HG03457 (cell line): ENCODE data around the gene RACGAP1.

Source experiments
- ATAC-seq: cut with Tn5 transposase; IDR thresholded peaks from one replicate; pipeline ENCODE4 v1.9.1; 2021; ENCODE audit warnings: moderate number of reproducible peaks; ENCODE audit not compliant: unreplicated experiment

RACGAP1 gene, protein sequence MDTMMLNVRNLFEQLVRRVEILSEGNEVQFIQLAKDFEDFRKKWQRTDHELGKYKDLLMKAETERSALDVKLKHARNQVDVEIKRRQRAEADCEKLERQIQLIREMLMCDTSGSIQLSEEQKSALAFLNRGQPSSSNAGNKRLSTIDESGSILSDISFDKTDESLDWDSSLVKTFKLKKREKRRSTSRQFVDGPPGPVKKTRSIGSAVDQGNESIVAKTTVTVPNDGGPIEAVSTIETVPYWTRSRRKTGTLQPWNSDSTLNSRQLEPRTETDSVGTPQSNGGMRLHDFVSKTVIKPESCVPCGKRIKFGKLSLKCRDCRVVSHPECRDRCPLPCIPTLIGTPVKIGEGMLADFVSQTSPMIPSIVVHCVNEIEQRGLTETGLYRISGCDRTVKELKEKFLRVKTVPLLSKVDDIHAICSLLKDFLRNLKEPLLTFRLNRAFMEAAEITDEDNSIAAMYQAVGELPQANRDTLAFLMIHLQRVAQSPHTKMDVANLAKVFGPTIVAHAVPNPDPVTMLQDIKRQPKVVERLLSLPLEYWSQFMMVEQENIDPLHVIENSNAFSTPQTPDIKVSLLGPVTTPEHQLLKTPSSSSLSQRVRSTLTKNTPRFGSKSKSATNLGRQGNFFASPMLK

DNA sequence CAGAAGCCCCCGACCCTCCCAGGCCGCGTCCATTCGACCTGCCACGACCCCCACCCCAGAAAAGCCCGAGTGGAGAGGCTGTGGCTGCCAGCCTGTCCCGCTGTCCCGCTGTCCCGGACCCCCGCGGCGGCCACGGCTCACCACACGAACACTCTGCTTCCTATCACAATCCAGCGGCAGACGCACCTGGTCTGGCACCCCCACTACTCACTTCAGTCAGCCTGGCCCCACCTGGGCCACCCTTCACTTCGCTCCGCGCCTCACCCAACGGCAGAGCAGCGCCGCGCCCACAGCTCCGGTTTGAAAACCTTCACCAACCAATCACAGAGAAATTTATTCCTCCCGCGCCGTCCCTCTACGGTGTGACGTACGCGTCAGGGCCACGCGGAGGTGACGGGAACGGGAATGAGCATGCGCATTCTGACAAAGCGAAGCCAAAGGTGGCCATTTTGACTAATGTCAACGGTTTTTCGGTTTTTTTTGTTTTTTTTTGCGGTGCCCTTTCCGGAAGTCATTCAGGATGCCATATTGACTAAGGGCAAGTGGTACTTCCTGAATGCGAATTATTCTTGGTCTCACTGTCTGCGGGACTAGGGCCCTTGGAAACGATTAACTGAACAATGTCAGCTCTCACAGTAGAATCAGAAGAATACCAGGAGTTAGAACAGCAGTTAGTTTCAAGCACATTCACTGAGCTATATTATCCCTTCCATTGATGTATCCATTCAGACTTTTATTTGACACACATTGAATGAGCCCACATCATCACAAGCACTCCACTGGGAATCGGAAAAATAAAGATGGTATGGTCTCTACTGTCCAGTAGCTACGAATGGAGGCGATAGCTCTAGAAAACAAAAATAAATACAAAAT lies at the start of gene RACGAP1:
Gene RACGAP1 (minus strand): TSS at position 308 of the 873 bp plus-strand sequence. CDS start 8,779 bp downstream, outside the sequence.
- peak; percentile 93 for ATAC-seq

DNA sequence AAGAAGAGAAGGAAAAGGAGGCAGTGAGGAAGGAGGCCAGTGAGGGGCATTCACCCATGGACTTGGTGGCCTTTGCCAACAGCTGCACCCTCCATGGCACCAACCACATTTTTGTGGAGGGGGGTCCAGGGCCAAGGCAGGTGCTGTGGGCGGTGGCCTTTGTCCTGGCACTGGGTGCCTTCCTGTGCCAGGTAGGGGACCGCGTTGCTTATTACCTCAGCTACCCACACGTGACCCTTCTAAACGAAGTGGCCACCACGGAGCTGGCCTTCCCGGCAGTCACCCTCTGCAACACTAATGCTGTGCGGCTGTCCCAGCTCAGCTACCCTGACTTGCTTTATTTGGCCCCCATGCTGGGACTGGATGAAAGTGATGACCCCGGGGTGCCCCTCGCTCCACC lies 48.4 kb upstream of the RACGAP1 start:
- no peak for ATAC-seq

DNA sequence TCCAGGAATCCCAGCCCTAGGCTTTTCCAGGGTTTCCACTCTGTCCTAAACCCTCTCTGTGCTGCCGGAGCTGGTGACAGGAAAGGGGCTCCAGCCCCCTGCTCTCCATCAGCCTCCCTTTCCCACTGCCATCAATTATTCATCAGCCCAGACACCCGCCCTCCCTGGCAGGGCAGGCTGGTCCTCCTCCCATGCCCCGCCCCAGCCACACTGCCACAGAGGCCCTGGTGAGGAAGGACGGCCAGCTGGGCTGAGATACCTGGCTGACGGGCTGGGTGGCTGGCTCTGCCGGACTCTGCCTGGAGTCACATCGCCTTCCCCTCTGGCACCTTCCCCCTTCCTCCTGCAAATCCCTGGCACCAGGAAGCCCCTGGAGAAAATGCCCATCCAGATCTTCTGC lies 47.9 kb upstream of the RACGAP1 start:
- ATAC-seq = no peak

DNA sequence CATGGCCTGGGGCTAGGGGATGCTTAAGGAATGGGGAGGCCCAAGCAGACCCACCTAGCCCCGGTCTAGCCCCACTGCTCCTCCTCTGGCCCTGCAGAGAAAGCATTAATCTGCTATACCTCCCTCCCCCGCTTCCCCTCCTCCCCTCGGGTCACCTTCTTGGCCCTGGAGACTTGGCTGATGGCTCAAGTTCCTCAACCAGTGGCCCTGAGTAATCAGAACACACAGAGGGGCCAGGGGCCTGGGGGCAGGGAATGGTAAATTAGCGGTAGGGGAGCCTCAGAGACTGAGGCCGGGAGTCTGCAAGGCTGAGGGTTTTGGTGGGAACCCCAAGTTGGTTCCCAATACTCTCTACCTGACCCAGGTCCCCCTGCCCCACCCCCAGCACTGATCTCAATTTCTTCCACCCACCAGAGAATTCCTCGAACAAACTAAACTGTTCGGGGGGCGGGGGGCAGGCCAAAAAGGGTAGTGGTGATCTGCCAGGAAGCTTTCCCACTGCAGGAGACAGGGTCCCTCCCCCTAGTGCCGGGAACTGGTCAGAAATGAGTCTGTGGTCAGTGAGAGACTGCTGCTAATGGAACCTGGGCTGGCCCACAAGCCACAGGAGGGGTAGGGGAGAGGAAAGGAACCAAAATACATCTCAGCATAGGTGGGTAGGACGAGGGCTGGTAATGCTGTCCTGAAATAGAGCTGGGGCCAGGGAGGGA lies 47.1 kb upstream of the RACGAP1 start:
- ATAC-seq = no peak

DNA sequence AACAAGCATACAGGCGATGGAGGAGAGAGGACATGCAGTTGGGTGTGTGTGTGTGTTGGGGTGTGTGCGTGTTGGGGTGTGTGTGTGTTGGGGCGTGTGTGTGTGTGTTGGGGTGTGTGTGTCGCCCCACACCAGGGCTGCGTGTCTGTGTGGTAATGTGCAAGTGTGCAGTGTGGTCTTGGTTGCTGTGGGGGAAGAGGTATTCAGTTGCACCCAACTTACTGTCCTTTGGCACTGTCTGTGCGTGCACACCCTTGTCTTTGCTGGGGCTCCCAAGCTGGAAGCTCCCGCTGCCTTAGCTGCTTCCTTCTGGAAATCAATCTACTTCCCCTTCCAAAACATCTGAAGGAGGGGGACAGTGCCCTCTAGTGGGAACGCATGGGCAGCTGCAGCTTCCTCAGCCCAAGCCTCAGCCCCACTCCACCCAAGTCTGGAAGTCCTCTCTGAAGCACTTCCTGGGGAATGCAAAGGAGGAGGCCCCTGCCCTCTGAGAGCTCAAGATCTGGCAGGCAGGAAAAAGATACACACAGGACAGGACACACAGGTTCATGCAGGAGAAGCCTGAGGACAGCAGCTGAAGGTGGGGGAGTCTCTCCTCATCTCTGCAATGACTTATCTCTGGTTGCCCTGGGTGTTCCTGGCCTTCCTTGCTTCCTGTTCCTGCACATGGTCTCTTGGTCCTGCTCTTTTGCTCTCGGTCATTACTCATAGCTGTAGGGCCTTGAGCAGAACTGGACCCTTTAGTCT lies 45.2 kb upstream of the RACGAP1 start:
- no peak for ATAC-seq

DNA sequence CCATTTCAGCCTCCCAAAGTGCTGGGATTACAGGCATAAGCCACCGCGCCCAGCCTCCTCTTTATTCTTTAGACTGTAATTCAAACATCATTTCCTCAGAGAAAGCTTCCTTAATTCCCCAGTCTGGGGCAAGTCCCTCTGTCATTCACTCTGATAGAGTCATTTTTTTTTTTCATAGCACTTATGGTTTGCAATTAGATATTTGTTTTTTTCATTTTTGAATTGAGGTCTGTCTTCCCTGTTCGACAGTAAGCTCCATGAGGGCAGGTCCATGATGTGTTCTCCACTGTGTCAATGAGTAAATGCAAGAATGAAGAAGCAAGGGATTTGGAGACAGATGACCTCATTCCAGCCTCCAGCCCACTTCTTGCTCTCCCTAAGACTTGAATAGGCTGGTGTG lies 44.2 kb upstream of the RACGAP1 start:
- ATAC-seq = no peak

DNA sequence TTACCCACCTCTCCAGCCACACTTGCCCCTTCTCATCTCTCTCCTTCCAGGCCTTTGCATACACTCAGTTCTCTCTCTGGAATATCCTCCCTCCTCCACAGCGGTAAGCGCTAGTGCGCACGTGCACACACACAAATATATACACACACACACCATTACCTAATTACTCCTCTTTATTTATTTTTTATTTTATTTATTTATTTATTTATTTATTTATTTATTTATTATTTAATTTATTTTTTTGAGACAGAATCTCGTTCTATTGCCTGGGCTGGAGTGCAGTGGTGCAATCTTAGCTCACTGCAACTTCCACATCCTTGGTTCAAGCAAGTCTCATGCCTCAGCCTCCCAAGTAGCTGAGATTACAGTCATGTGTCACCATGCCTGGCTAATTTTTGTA lies 43.8 kb upstream of the RACGAP1 start:
- no peak for ATAC-seq

DNA sequence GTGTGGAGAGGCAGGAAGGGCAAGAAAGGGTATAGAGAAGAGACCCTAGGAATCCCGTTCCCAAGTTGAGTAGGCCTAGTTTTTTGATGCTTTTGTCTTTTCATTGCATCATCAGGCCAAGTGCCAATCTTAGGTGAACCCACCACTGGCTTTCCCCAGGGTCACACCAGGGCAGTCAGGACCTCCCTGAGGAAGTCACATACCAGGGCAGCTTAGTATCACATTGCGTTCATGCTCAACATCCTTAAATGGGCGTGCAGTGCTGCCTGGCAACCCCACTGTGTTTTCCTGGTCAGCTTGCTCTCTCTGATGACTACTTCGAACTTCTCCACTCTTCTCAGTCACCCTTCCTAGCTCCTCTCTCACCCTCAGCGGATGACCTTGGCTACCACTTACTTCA lies 41.1 kb upstream of the RACGAP1 start:
- no peak for ATAC-seq

DNA sequence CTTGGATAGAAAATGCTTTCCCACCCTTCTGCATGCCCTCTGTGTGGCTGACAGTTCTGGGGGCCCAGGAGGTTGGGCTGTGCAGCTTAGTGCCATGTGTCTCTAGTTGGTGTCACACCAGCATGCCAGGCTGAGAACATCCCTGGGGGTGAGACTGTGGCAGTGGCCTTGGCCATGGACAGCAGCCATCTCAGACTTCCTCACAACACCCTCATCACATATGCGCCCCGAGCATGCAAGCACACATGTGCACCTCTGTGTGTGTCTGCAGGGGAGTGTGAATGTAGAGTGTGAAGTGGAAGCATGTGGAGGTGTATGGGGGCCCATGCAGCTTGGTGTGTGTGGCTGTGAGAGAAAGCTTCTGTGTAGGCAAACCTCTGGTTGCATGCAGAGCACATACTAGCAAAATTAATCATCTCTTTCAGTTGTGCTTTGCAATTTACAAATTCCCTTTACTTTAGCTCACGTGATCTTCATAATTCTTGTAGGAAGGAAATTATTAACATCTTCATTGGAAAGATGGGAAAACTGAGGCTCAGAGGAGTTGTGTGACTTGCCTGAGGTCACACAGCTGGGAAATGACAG lies 40.5 kb upstream of the RACGAP1 start:
- no peak for ATAC-seq

DNA sequence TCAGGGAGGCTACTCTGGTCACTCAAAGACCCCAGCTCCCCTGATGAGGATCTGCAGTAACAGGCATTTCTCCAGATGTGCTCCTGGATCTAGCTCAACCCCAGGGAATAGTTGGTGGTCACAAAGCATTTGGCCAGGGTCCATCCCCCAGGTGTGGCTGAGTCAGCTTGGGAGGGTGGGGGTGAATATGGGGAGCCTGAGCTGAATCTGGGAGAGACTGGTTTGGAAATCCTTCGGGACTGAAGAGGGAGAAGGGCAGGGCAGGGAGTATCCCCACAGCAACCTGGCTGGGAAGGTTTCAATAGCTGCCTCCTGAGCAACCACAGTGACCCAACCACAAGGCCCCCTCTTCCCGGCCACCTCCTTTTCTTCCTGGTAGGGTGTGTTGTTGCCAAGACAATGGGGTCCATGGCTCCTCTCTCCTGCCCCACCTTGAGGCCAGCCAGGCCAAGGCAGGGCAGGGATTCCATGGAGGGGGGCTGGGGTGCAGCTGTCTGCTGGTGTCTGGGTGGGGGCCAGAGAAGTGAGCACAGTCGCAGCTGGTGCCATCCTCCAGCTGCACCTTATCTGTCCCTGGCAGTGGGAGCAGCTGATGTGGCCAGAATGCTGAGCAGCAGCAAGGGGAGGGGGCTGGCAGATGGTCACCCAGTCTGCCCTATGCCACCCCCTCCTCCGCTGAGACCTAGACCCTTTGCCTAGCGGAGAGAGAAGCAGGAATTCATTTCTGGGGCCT lies 37.6 kb upstream of the RACGAP1 start:
- ATAC-seq = no peak

DNA sequence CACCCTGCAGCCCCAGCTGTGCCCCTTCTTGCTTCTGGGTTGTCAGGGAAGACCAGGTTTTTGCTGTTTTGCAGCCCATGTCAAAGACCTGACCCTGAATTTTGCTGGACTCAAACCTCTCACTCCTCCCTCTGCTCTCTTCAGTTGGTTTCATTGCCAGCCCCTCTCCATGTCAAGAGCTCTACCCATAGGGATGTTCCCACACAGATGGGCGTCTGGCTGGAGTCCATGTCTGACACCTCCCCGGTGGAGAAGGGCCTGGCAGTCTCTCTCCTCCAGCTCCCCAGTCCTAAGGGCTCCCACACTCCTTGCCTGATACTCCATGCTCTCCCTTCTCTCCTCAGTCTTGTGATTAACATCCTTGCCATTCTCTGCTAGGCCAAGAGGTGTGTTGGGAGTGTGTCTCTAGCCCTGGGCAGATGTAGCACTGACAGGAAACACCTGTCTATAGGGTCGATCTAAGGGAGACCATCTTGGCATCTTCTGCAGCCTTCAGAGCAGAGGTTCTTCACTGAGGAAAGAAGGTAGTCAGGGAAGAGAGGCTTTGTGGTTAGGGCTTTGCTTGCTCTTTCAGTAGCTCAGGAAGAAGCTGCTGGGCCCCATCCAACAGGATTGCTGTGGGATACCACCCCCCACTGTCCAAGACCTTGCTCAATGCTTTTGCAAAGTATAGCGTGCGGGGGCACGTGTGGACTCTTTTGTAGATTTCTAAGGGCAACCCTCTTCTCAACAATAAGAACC lies 36.8 kb upstream of the RACGAP1 start:
- no peak for ATAC-seq

DNA sequence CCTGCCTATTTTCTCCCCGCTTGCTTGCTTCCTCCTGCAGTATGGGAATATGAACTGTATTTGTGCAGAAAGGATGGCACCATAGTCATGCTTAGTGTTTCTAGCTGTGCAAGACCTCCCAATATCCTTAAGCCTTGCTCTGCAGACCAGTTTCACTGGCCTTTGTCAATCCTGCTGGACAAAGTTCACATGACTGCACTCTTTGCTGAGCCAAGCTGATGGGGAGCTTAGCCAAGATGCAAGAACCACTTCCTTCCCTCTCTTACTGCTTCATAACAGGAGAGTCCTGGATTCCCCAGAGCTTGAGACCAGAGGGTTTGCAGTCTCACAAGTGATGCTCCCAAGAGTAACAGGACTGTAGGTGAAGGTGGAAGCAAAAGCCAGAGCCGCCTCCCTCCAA lies 35.9 kb upstream of the RACGAP1 start:
- ATAC-seq = no peak

DNA sequence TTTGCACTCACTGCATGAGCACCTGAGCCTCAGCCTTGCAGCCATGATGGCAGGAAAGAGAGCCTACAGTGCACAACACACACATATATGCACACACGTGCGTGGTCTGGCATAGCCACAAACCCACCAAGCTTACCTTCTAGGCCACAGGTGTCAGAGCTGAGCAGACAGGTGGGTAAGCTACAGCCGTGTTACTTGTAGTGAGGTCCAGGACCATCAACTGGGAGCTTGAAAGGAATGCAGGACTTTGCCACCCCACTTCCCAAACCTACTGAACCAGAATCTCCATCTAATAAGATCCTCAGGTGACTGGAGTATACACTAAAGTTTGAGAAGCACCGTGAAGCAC lies 34.8 kb upstream of the RACGAP1 start:
- no peak for ATAC-seq

DNA sequence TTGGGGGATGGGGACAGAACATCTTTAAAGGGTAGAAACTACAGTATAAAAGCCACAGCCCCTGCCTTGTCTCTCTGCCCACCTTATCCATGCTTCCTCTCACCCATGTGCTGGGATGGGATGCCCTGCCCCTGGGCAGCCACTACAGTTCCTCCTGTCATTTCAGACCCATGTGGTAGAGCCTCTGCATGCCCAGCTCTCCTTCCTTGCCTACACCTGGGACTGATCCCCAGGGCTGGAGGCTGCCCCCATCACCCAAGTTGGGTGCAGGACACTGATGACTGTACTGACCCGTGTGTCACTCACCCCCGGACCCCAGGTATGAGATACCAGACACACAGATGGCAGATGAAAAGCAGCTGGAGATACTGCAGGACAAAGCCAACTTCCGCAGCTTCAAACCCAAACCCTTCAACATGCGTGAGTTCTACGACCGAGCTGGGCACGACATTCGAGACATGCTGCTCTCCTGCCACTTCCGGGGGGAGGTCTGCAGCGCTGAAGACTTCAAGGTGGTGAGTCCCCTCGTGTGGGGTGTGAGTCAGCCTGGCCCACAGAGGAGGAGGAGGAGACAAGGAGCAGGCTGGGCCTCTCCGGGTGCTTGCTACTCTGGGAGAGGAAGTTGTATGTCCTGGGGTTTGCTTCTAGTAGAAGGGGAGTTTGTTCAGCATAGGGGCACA lies 34.3 kb upstream of the RACGAP1 start:
- ATAC-seq = no peak

DNA sequence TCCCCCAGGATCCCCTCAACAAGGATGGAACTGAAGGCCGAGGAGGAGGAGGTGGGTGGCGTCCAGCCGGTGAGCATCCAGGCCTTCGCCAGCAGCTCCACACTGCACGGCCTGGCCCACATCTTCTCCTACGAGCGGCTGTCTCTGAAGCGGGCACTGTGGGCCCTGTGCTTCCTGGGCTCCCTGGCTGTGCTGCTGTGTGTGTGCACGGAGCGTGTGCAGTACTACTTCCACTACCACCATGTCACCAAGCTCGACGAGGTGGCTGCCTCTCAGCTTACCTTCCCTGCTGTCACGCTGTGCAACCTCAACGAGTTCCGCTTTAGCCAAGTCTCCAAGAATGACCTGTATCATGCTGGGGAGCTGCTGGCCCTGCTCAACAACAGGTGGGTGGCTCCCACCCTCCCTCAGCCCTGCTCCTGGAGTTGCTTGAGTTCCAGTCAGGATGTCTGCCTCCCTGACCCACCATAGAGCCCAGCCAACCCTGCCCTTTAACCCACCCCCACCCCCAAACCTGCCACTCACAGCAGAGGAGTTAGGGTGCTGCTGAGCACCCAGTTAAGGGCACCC lies 33.5 kb upstream of the RACGAP1 start:
- ATAC-seq = no peak

DNA sequence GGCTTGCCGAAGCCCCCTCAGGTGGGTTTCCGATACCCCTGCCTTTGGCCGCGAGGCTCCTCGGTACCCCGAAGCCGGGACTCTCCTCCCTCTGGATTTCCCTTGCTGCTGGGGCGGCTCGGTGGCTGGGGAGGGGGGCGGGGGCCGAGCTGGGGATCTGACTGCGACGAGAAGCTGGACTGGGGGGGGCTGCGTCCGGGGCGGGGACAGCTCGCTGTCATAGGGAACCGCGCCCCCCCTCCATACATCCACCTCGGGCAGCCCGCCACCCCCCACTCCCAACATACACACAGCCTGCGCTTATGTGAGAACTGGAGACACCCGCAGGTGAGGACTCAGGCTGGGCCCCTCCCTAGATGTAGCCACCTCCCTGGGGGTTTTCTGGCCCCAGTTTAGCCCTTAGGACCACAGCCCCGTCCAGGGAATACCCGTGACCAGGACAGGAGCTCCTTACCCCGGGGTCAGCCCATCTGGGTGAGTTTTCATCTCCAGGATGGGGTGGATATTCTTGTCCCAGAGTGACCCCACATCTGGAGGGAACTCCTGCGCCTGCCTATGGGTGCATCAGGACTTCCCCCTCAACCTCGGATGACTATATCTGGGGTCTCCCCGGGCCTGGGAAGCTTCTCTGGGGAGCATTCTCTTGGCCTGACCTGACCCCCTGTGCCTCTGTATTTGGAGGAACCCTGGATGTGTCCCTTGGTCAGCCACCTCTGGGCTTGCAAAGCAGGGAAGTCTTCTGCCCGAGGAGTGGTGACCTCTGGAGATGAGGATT lies 32.8 kb upstream of the RACGAP1 start:
- ATAC-seq = no peak
